GM18498 (cell line): ENCODE measurements around the gene IRAK1.

Experiments used
- ATAC-seq: cut with Tn5 transposase; IDR thresholded peaks from one replicate; pipeline ENCODE4 v1.9.1; 2021; ENCODE audit warnings: mild to moderate bottlenecking, moderate library complexity; ENCODE audit not compliant: unreplicated experiment

The IRAK1 gene

GRCh38 chrX:154043003-154043763, 23.5 kb upstream of the IRAK1 start:
- no peak for ATAC-seq

GRCh38 chrX:154040863-154041262, 21.2 kb upstream of the IRAK1 start:
- no peak for ATAC-seq

- ATAC-seq, result no peak
These were observed 20.6 kb upstream of the IRAK1 start for GRCh38 chrX:154040307-154040756.

DNA sequence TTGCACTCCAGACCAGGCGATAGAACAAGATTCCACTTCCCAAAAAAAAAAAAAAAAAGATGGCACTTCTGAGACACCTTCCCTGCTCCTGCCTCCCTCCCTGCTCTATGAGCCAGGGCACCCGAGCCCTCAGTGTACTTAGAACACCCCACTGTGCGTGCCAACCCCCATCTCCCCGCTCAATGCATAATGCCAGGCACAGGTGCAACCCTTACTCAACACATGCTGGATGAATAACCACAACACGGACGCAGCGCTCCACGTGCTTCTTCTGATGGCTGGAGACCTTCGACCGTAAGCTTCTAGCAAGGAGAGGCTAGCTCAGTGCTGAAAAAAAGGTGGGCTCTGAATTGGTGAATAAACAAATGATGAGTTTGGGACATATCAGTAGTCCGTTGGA, 19.9 kb upstream of the IRAK1 start:
- ATAC-seq, result no peak

DNA sequence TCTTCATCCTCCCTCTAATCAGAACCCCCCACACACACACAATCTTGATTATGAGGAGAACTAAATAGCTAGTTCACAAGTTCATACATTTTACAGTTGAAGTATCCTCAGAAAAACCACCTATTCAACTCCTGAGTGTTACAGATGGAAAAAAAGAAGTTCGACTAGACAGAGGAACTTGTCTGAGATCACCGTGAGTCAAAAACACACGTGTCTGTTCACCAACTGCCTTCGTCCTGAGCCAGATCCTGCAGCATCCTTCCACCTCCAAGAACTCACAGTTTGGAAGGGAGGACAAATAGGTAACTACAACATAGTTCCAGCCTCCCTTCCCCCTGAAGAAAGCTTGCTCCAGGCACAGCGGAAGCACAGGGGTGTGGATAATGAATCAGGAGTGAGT, 19.0 kb upstream of the IRAK1 start:
- ATAC-seq, result no peak

DNA sequence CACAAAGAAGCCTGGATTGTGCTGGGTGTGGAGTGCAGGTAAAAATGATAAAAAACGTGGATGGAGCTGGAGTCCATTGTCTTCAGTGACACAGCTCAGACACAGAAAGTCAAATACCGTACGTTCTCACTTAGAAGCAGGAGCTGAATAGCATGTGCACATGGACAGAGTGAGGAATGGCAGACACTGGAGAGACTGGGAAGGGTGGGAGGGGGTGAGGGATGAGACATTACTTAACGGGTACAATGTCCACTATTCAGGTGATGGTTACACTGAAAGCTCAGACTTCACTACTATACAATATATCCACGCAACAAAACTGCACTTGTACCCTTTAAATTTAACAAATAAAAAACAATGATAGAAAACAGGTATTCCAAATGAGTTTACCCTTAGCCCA, 18.1 kb upstream of the IRAK1 start:
- ATAC-seq, result no peak

- no peak for ATAC-seq
These were observed 16.8 kb upstream of the IRAK1 start for GRCh38 chrX:154036513-154036912.

GRCh38 chrX:154033848-154034247, 14.1 kb upstream of the IRAK1 start:
- no peak for ATAC-seq

- no peak for ATAC-seq
These were observed 13.0 kb upstream of the IRAK1 start for GRCh38 chrX:154032653-154033052.

- no peak for ATAC-seq
These were observed 12.5 kb upstream of the IRAK1 start for GRCh38 chrX:154032160-154032559.

- ATAC-seq, result no peak
These were observed 11.1 kb upstream of the IRAK1 start for GRCh38 chrX:154030715-154031305.

- no peak for ATAC-seq
These were observed 10.6 kb upstream of the IRAK1 start for GRCh38 chrX:154030266-154030665.

- ATAC-seq, result no peak
These were observed 9.7 kb upstream of the IRAK1 start for GRCh38 chrX:154029439-154029838.

DNA sequence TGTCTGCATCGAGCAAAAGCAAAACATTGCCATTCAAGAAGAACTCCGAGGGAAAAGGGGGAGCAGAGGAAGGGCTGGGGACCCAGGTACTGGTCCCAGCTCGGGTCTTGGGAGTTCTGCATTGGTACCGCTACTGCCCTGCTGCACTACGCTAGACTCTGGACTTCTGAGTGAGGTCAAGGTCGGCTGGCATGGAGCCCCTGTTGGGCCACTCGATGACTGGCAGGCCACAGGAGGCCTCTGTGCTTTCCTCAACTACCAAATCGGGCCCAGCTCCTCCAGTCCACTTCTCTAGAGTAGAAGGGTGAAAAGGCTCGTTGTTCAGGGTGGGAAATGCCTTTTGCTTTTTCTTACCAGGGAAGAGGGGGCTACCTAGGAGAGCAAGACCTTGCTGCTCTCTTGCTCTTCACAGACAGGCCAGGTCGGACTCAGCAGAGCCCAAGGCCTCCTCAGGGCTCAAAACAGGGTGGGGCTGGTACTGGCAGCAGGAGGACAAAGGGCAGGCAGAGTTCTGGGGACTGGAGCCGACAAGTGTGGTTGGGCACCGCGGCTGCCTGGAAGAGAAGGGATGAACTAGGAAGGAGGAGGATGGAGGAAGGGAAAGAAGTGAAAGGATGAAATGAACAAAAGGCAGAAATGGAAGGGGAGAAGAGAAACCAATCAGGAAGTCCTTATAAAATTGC, 8.9 kb upstream of the IRAK1 start:
- no peak for ATAC-seq

- ATAC-seq, result no peak
These were observed 8.3 kb upstream of the IRAK1 start for GRCh38 chrX:154027986-154028385.

GRCh38 chrX:154027022-154027402, 7.3 kb upstream of the IRAK1 start:
- no peak for ATAC-seq

GRCh38 chrX:154026136-154027021, 6.7 kb upstream of the IRAK1 start:
- ATAC-seq, result no peak

GRCh38 chrX:154025230-154025629, 5.5 kb upstream of the IRAK1 start:
- no peak for ATAC-seq

GRCh38 chrX:154024271-154024670, 4.6 kb upstream of the IRAK1 start:
- ATAC-seq, result no peak

- no peak for ATAC-seq
These were observed 3.7 kb upstream of the IRAK1 start for GRCh38 chrX:154023276-154024000.
